Heart left ventricle (tissue), 16 donors: Measurements from ENCODE around the gene ZNF536. TPM values are rescaled to one million over a fixed set of nuclear protein-coding genes. Genes with fewer than 3 reads are reported as not detected.

Source experiments
- ATAC-seq, 4 donors: fragments of 200-7000 bp; cut with Tn5 transposase; one replicate each; pipeline ENCODE4 v1.9.1; 2020 to 2022; ENCODE audit warnings: moderate library complexity in 4 of 4, mild to moderate bottlenecking in 3 of 4, moderate number of reproducible peaks in 1 of 4
- DNase-seq, 5 donors: peaks; one replicate each; pipeline ENCODE4 v3.0.0-alpha.2; 2020
- H3K27ac ChIP-seq, 12 donors: fragments of 200-600 bp; sonication (generic) in 4 of 12; one replicate each; pipeline versions ENCODE4 v1.5.0 to v1.8.0; 2016 to 2022; ENCODE audit warnings: mild to moderate bottlenecking in 2 of 12
- H3K27me3 ChIP-seq, 9 donors: fragments of 200-600 bp; sonication (generic) in 2 of 9; one replicate each; pipeline versions ENCODE4 v1.5.1 to v1.8.0; 2016 to 2022; ENCODE audit warnings: mild to moderate bottlenecking in 3 of 9
- H3K36me3 ChIP-seq, 9 donors: fragments of 200-600 bp; sonication (generic) in 2 of 9; one replicate each; pipeline versions ENCODE4 v1.5.0 to v1.8.0; 2018 to 2022; ENCODE audit warnings: mild to moderate bottlenecking in 2 of 9
- H3K4me1 ChIP-seq, 12 donors: fragments of 200-600 bp; sonication (generic) in 4 of 12; one replicate each; pipeline versions ENCODE4 v1.5.0 to v1.8.0; 2016 to 2022; ENCODE audit warnings: mild to moderate bottlenecking in 3 of 12
- H3K4me3 ChIP-seq, 12 donors: fragments of 200-600 bp; sonication (generic) in 4 of 12; one replicate each; pipeline versions ENCODE4 v1.5.0 to v1.8.0; 2017 to 2022; ENCODE audit warnings: mild to moderate bottlenecking in 9 of 12, moderate library complexity in 4 of 12
- H3K9me3 ChIP-seq, 12 donors: fragments of 200-600 bp; sonication (generic) in 4 of 12; one replicate each; pipeline versions ENCODE4 v1.5.0 to v1.8.0; 2016 to 2022; ENCODE audit warnings: mild to moderate bottlenecking in 1 of 12
- POLR2A ChIP-seq, 2 donors: fragments of 450-650 bp; IDR thresholded peaks; one replicate each; pipeline ENCODE4 v1.6.1; 2017; ENCODE audit warnings: antibody characterized with exemption in 2 of 2, mild to moderate bottlenecking in 2 of 2, moderate library complexity in 2 of 2
- WGBS, 4 donors: extraction: QIAGEN DNeasy Blood & Tissue Kit in 2 of 4; methylation state at CpG; one replicate each; pipeline versions ENCODE4 v1.1.5 to v1.1.7; 2013 to 2018; 5-methylcytosine and 5-hydroxymethylcytosine counted together
- intact Hi-C, 10 donors: fragments of 100-400 bp; cut with DNase I; formaldehyde crosslinking; loops; one replicate each; pipeline versions ENCODE4 v1.11.1 to v1.14.2; 2022
- polyA plus RNA-seq, 2 donors: library from polyadenylated mRNA; stranded (reverse); fragments of 200-250 nt; gene quantifications; one replicate each; pipeline ENCODE4 v1.2.3, GENCODE V29; 2013
- total RNA-seq, 9 donors: library from RNA; depleted of rRNA in 2 of 9; stranded (reverse); fragments of >200 nt in 2 of 9; fragmentation: NEBNext Ultra II Directional in 3 of 9; extraction: Animal tissue kit (Norgen Biotek cat#: 25700) in 3 of 9; gene quantifications; one replicate each; pipeline versions ENCODE4 v1.1.0 to v1.2.4, GENCODE V29; 2016 to 2023
- TF ChIP-seq, protein P1 (sequence below), 12 donors: fragments of 200-600 bp; sonication (generic) in 4 of 12; IDR thresholded peaks; one replicate each; pipeline versions ENCODE4 v1.5.0 to v1.8.0; 2018 to 2022; ENCODE audit warnings: antibody characterized with exemption in 12 of 12, mild to moderate bottlenecking in 5 of 12
- donor health status: ischemic (EF 13 %, LVEDD 7.1; RV severe dilation, severe dysfunction).
- donor health status: healthy with polysubstance abuse.
- donor health status: DM: no; HTN: yes; CAD: no.
- donor health status: DM: no; HTN: no; CAD: no.
- donor health status: ischemic (EF 25% LVEDD 6.9; RV normal size, moderate dysfunction).
- donor health status: ischemic (EF 25% LVEDD 5.7; RV mildly dilated, moderate dysfunction).
- donor health status: healthy.
- donor health status: DM: yes; HTN: yes; CAD: no.
- donor health status: ischemic (EF 35%, LVEDD 5.7; RV mildly dilated, moderate dysfunction).
- donor health status: nonischemic (EF 11% LVEDD 7.7; RV severe dilation, severe dysfunction).
- donor health status: DM: yes; HTN: yes; CAD: no.
- donor health status: PGD.
- donor health status: ischemic (EF 29% LVEDD 5.4; RV normal size, mild dysfunction).
- donor health status: nonischemic (EF 23%, LVEDD 6.1; RV moderate dilation, normal function).

The ZNF536 gene
- total and polyA plus RNA-seq, 11 donors: 0.17 to 10.1 (median 2.0) TPM

DNA sequence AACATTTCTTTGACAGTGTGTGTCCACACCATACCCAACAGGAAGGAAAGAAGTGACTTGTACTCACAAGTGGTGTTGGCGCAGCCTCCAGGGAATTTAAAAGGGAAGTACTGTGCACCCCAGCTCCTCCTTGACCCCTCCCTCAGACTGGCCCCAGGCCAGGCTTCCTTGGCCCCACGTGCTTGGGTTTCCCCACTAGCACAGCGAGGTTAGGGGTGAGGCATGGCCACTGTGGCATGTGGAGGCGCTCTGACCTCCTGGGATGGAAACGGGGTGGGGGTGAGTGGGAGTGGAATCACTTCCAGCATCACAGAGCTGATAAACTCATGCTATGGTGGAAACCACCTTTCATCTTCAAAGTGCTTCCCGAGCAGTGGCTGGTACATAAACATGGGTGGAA, 168.6 kb downstream of the ZNF536 start:
- intact Hi-C loops: no loop called here
- Histone ChIP-seq H3K9me3 (no peaks in the 10 kb centered on the region), H3K36me3 (no peaks in the 10 kb centered on the region), H3K4me1 (no peaks in the 10 kb centered on the region), H3K27ac (no peak overlapping the region), H3K27me3 (no peaks in the 10 kb centered on the region), H3K4me3 (no peak overlapping the region)
- 67 to 75% (median 69%) methylated on average over 6 of the region's 6 CpGs for WGBS, 4 donors
- DNase-seq (no peak), ATAC-seq (peak in 1 of 4 donors; percentile 9)
- TF ChIP-seq POLR2A (IDR thresholded peaks at IDR 0.05): no peak
- TF ChIP-seq, protein P1, sequence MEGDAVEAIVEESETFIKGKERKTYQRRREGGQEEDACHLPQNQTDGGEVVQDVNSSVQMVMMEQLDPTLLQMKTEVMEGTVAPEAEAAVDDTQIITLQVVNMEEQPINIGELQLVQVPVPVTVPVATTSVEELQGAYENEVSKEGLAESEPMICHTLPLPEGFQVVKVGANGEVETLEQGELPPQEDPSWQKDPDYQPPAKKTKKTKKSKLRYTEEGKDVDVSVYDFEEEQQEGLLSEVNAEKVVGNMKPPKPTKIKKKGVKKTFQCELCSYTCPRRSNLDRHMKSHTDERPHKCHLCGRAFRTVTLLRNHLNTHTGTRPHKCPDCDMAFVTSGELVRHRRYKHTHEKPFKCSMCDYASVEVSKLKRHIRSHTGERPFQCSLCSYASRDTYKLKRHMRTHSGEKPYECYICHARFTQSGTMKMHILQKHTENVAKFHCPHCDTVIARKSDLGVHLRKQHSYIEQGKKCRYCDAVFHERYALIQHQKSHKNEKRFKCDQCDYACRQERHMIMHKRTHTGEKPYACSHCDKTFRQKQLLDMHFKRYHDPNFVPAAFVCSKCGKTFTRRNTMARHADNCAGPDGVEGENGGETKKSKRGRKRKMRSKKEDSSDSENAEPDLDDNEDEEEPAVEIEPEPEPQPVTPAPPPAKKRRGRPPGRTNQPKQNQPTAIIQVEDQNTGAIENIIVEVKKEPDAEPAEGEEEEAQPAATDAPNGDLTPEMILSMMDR (IDR thresholded peaks at IDR 0.05): no peak

DNA sequence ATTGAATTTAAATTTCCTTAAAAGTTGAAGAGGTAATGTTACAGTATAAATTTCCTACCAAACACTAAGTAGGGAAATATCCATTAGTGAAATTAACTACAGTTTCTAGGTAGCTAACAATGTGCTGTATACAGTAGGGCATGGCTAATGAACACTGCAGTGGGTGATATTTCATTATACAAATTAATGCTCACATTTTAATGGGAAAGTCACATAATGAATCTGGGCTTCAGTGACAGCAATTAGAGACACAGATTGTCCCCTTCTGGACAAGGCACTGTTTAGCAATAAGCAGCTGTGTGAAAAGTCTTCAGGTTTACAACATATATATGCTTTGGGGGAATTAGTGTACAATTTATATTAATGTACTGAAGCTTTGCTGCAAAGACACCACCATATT, 169.4 kb downstream of the ZNF536 start:
- H3K4me3 ChIP-seq: no peak overlapping the region
- intact Hi-C loops: no loop called here
- no peaks in the 10 kb centered on the region for H3K27me3 ChIP-seq
- H3K4me1 ChIP-seq: peaks cover 0 to 3% (median 0%) of the 10 kb centered on the region in 12 donors
- DNase-seq (no peak), ATAC-seq (no peak)
- H3K9me3 ChIP-seq: no peaks in the 10 kb centered on the region
- H3K36me3 ChIP-seq: no peaks in the 10 kb centered on the region
- H3K27ac ChIP-seq: no peak overlapping the region
- no peak for TF ChIP-seq POLR2A (IDR thresholded peaks at IDR 0.05)
- TF ChIP-seq, protein P1 (IDR thresholded peaks at IDR 0.05): no peak

DNA sequence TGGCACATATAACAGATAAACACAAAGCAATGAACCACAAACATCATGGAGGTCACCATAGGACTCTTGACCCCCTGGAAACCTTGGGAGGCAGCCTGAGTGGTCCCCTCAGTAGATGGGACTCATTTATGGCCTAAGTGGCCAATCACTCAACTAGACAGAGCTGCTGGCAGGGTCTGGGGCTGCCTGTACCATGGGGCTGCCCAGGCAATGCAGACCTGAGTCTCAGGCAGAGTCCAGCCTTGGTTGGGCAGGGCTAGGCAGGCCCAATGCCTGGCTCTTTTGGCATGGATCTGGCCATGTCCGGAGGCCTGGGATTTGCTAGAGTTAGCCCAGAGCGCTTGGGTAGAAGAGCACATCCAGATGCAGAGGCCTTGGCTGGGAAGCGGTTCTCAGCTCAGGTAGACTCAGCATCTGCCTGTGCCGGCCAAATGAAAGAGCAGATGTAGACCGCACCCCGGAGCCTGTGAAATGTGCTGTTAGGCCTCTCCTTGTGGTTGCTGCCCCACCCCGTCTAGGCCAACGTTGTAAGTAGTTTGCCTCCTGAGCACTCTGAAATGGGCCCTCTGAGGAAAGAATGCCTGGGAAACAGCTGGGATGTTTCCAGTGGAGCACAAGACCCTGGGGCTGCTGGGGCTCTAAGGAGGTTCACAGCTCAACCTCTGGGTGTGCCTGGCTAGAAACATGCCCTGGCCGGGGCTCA, 171.2 kb downstream of the ZNF536 start:
- H3K4me1 ChIP-seq: peaks cover 0 to 9% (median 0%) of the 10 kb centered on the region in 12 donors
- ATAC-seq: no peak
- H3K27me3 ChIP-seq: no peaks in the 10 kb centered on the region
- WGBS, 4 donors: 88 to 94% (median 91%) methylated on average over 8 to 9 of the region's 9 CpGs
- H3K27ac ChIP-seq: no peak overlapping the region
- no peak overlapping the region for H3K4me3 ChIP-seq
- TF ChIP-seq POLR2A (IDR thresholded peaks at IDR 0.05): no peak
- TF ChIP-seq, protein P1 (IDR thresholded peaks at IDR 0.05): no peak
- intact Hi-C loops: no loop called here
- no peaks in the 10 kb centered on the region for H3K9me3 ChIP-seq
- H3K36me3 ChIP-seq: no peaks in the 10 kb centered on the region
- DNase-seq: no peak

DNA sequence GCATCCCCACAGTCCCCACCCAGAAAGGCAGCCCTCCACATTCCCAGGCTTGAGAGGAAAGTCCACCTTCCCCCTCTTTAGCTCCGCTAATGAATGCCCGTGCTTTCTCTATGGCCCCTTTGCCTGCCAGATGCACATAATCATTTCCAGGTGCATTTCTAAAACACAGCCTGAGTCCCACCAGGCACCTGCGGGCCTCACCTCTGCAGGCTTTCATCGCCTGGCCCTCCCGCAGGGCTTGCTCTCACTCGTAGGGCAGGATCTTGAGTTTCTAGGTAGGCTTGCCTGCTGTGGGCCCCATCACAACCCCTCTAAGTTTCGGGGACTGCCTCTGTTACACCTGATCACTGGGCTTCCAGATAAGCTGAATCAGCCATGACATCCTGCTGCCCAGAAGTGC, 173.6 kb downstream of the ZNF536 start:
- WGBS, 4 donors: 79 to 94% (median 84%) methylated on average over 7 of the region's 7 CpGs
- Histone ChIP-seq H3K27ac (no peak overlapping the region), H3K27me3 (no peaks in the 10 kb centered on the region), H3K4me1 (peaks cover 0 to 9% (median 0%) of the 10 kb centered on the region in 12 donors), H3K36me3 (no peaks in the 10 kb centered on the region), H3K9me3 (no peaks in the 10 kb centered on the region), H3K4me3 (no peak overlapping the region)
- TF ChIP-seq, protein P1 (IDR thresholded peaks at IDR 0.05): no peak
- TF ChIP-seq POLR2A (IDR thresholded peaks at IDR 0.05): no peak
- intact Hi-C loops: no loop called here
- DNase-seq: no peak
- ATAC-seq: no peak
